NT2/D1 (cell line): ENCODE data around the gene JARID2.

Experiments
- SUZ12 ChIP-seq: IDR thresholded peaks from 2 replicates; pipeline ENCODE4 v1.6.1; 2011; ENCODE audit not compliant: insufficient read length, insufficient read depth; ENCODE audit errors: extremely low read depth
- ZNF274 ChIP-seq: IDR thresholded peaks from 2 replicates; pipeline ENCODE4 v1.6.1; 2011; ENCODE audit warnings: mild to moderate bottlenecking, low read depth, low read length

DNA sequence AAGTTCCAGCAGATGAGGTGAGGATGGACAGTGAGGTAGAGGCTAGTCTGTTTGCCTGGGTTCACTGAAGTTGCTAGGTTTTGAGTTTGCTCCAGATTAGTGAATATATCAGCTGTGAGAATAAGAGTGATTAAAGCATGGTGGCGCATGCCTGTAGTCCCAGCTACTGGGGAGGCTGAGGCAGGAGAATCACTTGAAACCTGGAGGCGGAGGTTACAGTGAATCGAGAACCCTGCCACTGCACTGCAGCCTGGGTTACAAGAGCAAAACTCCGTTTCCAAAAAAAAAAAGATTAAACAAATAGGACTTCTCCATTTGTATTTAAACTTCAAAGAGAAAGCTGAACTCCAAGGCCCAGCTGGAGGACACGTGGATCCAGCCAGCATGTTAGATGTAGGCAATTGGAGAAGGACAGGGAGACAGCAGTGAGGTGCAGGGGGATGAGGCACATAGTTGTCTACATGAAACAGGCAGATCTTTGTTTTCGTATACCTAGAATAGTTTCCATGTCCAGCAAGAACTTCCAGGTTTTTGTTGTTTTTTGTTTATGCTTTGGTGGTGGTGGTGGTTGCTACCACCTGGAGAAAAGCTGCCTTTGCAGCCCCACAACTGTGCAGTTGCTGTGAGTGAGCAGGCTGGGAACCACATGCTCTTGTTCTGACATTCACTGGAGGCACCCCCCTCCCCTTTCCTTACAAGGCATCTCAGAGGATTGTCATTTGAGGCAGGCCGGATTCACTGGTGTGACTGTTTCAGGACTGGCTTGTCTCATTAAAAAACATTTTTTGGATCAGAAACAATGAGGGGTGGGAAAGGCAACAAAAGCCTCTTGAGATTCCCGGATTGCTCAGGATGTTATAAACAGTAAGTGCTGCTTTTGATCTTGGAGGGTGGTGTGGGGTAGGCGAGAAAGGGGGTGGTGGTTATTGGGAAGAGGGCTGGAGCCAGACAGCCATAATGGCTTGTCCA is 72.3 kb downstream of the JARID2 start:
- no peak for TF ChIP-seq SUZ12
- no peak for TF ChIP-seq ZNF274
